Head of caudate nucleus (tissue), 42 donors: ENCODE results near the gene RNF150.
A peak's percentile ranks its signal among the peaks of the same experiment; 100 is the strongest.

Experiments
- DNase-seq, 42 donors: peaks; one replicate each; pipeline versions ENCODE4 v3.0.0 to v3.0.0-alpha.2; 2020 to 2021; ENCODE audit warnings: mixed read lengths in 7 of 42
- intact Hi-C: fragments of 100-400 bp; cut with DNase I; formaldehyde crosslinking; loops from one replicate; pipeline ENCODE4 v1.15.0; 2022

Gene RNF150

GRCh38 chr4:140903522-140904475 lies 229.5 kb downstream of the RNF150 start:
- intact Hi-C loops: no loop called here
- DNase-seq: no peak

- no peak for DNase-seq
- intact Hi-C loops: no loop called here
These were observed 231.4 kb downstream of the RNF150 start for GRCh38 chr4:140901736-140902336.

- intact Hi-C loops: no loop called here
- DNase-seq: no peak
These were observed 239.3 kb downstream of the RNF150 start for GRCh38 chr4:140893939-140894338.

- intact Hi-C loops: no loop called here
These were observed 245.2 kb downstream of the RNF150 start for GRCh38 chr4:140888054-140888453.

GRCh38 chr4:140887467-140887866 lies 245.8 kb downstream of the RNF150 start:
- intact Hi-C loops: no loop called here
- DNase-seq: no peak

More at GRCh38 chr4:140888054-140888453, 245.2 kb downstream of the RNF150 start:
- DNase-seq: no peak

- intact Hi-C loops: no loop called here
These were observed 248.7 kb downstream of the RNF150 start for GRCh38 chr4:140884431-140885058.

GRCh38 chr4:140877781-140878180 lies 255.5 kb downstream of the RNF150 start:
- no peak for DNase-seq
- intact Hi-C loops: no loop called here

More at GRCh38 chr4:140884431-140885058, 248.7 kb downstream of the RNF150 start:
- peak in 22 of 42 donors; percentile 8 to 63 (median 32) for DNase-seq

GRCh38 chr4:140876615-140877364 lies 256.5 kb downstream of the RNF150 start:
- DNase-seq: no peak
- intact Hi-C loops: no loop called here

GRCh38 chr4:140875746-140876452 lies 257.4 kb downstream of the RNF150 start:
- DNase-seq: no peak
- intact Hi-C loops: no loop called here

GRCh38 chr4:140874056-140874455 lies 259.2 kb downstream of the RNF150 start:
- intact Hi-C loops: no loop called here
- no peak for DNase-seq

- intact Hi-C loops: no loop called here
- DNase-seq: no peak
These were observed 261.9 kb downstream of the RNF150 start for GRCh38 chr4:140871368-140871767.

GRCh38 chr4:140870427-140870826 lies 262.8 kb downstream of the RNF150 start:
- intact Hi-C loops: no loop called here
- no peak for DNase-seq

GRCh38 chr4:140869446-140869845 lies 263.8 kb downstream of the RNF150 start:
- no peak for DNase-seq
- intact Hi-C loops: no loop called here

- intact Hi-C loops: no loop called here
These were observed 265.9 kb downstream of the RNF150 start for GRCh38 chr4:140867356-140867755.

GRCh38 chr4:140866492-140867005 lies 266.7 kb downstream of the RNF150 start:
- DNase-seq: no peak
- intact Hi-C loops: no loop called here

More at GRCh38 chr4:140867356-140867755, 265.9 kb downstream of the RNF150 start:
- no peak for DNase-seq

GRCh38 chr4:140865253-140866217 lies 267.7 kb downstream of the RNF150 start:
- DNase-seq: no peak
- intact Hi-C loops: no loop called here

GRCh38 chr4:140863197-140863596 lies 270.1 kb downstream of the RNF150 start:
- DNase-seq: no peak
- intact Hi-C loops: loop anchor here (5.0 kb wide), 1 partner anchor 269 kb away; the partner anchor contains the start of gene RNF150
